Measurements from ENCODE around the gene ZNF521. TPM values are rescaled to one million over a fixed set of nuclear protein-coding genes. Genes with fewer than 3 reads are reported as not detected.

Gene ZNF521
- total RNA-seq, 2 donors from 2014 or later = 3.8 to 5.3 TPM

DNA sequence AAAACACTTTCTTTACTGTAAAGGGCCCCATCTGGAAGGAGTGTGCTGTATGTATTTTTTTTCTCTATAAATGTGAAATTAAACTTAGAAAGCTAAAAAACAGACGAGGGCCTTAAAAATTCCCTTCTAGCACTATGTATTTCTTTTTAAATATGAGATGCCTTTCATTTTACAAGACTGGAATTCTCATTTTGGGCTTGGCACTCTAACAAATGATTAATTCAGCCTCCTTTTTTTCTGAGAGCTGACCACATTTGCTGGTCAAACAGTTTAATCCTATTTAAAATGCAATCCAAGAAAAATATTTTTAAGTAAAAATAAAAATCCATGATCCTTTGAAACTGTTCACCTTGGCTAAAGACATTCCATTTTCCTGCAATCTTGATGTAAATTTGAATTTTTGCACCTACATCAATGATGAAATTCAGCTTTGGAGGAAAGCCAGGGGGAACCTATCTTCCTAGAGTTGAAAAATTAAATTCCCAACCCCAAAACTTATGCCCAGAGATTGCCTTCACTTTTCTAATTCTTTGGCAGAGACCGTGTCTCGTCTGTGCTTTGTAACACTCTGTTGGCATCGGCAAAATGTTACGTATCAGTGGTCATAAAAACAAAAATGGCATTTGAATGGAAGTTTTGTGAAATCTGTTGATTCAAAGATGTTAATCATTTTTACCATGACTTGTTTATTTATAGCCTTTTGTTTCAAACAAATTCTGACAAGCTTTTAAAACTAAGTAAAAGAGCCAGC, 284.5 kb downstream of the ZNF521 start:
- intact Hi-C loops (cut with DNase I) = no loop called here
- H3K9ac ChIP-seq (ENCODE audit: low read depth in 2 of 2, low read length in 2 of 2) = no peak overlapping the region
- H3K27me3 ChIP-seq = no peaks in the 10 kb centered on the region
- no peaks in the 10 kb centered on the region for H3K4me1 ChIP-seq
- H3K4me3 ChIP-seq = no peak overlapping the region
- no peaks in the 10 kb centered on the region for H3K9me3 ChIP-seq
- TF ChIP-seq, protein P1, sequence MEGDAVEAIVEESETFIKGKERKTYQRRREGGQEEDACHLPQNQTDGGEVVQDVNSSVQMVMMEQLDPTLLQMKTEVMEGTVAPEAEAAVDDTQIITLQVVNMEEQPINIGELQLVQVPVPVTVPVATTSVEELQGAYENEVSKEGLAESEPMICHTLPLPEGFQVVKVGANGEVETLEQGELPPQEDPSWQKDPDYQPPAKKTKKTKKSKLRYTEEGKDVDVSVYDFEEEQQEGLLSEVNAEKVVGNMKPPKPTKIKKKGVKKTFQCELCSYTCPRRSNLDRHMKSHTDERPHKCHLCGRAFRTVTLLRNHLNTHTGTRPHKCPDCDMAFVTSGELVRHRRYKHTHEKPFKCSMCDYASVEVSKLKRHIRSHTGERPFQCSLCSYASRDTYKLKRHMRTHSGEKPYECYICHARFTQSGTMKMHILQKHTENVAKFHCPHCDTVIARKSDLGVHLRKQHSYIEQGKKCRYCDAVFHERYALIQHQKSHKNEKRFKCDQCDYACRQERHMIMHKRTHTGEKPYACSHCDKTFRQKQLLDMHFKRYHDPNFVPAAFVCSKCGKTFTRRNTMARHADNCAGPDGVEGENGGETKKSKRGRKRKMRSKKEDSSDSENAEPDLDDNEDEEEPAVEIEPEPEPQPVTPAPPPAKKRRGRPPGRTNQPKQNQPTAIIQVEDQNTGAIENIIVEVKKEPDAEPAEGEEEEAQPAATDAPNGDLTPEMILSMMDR (IDR thresholded peaks at IDR 0.05) = no peak
- H3K27ac ChIP-seq = no peak overlapping the region
- H3K36me3 ChIP-seq = no peaks in the 10 kb centered on the region
- DNase-seq = no peak

DNA sequence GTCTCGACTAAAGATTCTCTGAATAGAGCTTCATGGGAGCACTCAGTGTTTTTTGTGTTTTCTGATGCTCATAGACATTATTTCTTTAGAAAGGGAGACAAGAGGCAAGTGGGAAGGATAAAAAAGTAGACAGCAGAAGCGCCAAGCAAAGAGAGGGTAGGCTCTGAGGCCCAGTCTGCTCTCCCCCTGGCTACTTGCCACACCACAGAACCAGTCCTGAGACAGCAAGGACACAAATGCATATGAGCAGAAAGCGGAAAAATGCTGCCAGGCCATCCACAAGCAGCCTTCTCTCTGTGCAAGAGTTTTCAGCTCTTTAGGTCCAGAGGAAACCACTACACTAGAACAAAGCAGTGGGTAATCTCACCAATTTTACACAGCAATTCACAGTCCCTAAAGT, 285.4 kb downstream of the ZNF521 start:
- intact Hi-C loops (cut with DNase I) = no loop called here
- H3K4me1 ChIP-seq = no peaks in the 10 kb centered on the region
- no peaks in the 10 kb centered on the region for H3K27me3 ChIP-seq
- no peaks in the 10 kb centered on the region for H3K36me3 ChIP-seq
- H3K9ac ChIP-seq (ENCODE audit: low read depth in 2 of 2, low read length in 2 of 2) = no peak overlapping the region
- H3K9me3 ChIP-seq = no peaks in the 10 kb centered on the region
- no peak overlapping the region for H3K4me3 ChIP-seq
- TF ChIP-seq, protein P1 (IDR thresholded peaks at IDR 0.05) = no peak
- no peak overlapping the region for H3K27ac ChIP-seq
- no peak for DNase-seq

DNA sequence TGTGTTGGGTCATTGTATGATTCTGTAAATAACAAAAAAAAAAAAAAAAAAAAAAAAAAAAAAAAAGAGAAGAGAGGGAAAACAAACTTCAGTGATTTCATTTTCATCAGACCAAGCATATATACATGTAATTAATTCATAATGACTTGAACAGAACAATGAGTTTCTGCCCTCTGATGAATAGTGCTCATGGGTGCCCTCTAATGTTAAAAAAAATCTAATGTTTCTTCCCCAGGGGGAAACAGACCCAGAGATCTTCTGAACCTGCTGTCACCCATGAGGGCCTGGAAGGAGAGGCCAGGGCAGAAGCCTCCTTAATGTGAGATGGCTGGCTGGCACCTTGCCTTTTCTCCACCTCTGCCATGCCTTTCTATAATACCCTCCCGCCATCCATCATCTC, 289.2 kb downstream of the ZNF521 start:
- Histone ChIP-seq H3K27ac (no peak overlapping the region), H3K9me3 (no peaks in the 10 kb centered on the region), H3K4me3 (no peak overlapping the region), H3K36me3 (no peaks in the 10 kb centered on the region), H3K4me1 (no peaks in the 10 kb centered on the region), H3K9ac (ENCODE audit: low read depth in 2 of 2, low read length in 2 of 2) (no peak overlapping the region), H3K27me3 (no peaks in the 10 kb centered on the region)
- DNase-seq = no peak
- intact Hi-C loops (cut with DNase I) = no loop called here
- TF ChIP-seq, protein P1 (IDR thresholded peaks at IDR 0.05) = no peak

DNA sequence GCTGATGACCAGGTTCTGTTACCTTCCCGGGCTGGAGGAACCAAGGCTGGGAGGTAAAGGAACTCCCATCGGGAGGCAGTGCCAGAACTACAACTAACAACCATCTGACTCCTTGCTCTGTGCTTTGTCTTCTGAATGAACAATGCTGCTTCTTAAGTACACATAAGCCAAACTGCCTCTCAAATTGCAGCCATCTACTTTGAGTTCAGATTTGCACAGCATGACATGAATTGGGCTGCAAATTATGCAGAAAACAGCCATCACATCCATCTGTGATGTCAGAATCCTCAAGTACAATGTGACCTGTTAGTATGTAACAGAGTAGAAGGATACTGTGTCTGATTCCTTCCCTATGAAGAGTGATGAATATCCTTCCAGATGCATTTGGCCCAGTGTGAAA, 290.6 kb downstream of the ZNF521 start:
- H3K27me3 ChIP-seq = no peaks in the 10 kb centered on the region
- H3K9ac ChIP-seq (ENCODE audit: low read depth in 2 of 2, low read length in 2 of 2) = no peak overlapping the region
- H3K9me3 ChIP-seq = no peaks in the 10 kb centered on the region
- intact Hi-C loops (cut with DNase I) = no loop called here
- DNase-seq = no peak
- H3K36me3 ChIP-seq = no peaks in the 10 kb centered on the region
- no peaks in the 10 kb centered on the region for H3K4me1 ChIP-seq
- no peak overlapping the region for H3K27ac ChIP-seq
- TF ChIP-seq, protein P1 (IDR thresholded peaks at IDR 0.05) = no peak
- H3K4me3 ChIP-seq = no peak overlapping the region

DNA sequence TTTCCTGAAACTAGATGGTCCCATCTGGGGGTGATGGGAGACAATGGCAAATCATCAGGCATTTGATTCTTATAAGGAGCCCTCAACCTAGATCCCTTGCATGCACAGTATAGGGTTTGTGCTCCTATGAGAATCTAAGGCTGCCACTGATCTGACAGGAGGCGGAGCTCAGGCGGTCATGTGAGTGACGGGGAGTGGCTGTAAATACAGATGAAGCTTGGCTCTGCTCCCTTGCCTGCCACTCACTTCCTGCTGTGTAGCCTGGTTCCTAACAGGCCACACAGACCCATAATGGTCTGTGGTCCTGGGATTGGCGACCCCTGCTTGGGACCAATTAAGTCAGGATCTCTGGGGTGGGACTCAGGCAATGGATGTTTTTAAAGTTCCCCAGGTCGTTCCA, 293.4 kb downstream of the ZNF521 start:
- no peak overlapping the region for H3K9ac ChIP-seq (ENCODE audit: low read depth in 2 of 2, low read length in 2 of 2)
- intact Hi-C loops (cut with DNase I) = no loop called here
- H3K27me3 ChIP-seq = no peaks in the 10 kb centered on the region
- no peak overlapping the region for H3K4me3 ChIP-seq
- H3K4me1 ChIP-seq = no peaks in the 10 kb centered on the region
- no peak for DNase-seq
- H3K9me3 ChIP-seq = no peaks in the 10 kb centered on the region
- no peaks in the 10 kb centered on the region for H3K36me3 ChIP-seq
- no peak overlapping the region for H3K27ac ChIP-seq
- TF ChIP-seq, protein P1 (IDR thresholded peaks at IDR 0.05) = no peak

Data from colonic mucosa (tissue), 4 donors.